PC-9 (cell line): ENCODE results near the gene DNAJC16.

Experiments
- EZH2 ChIP-seq: fragments of 200-600 bp; sonication (generic); IDR thresholded peaks from 2 replicates; pipeline ENCODE4 v1.8.0; 2017; ENCODE audit warnings: antibody characterized with exemption, low read depth
- TF ChIP-seq, protein P1 (sequence below): fragments of 200-600 bp; sonication (generic); conservative IDR thresholded peaks from 2 replicates; pipeline ENCODE4 v1.6.1; 2017; ENCODE audit warnings: mixed run types, antibody characterized with exemption, mild to moderate bottlenecking, moderate library complexity

DNA sequence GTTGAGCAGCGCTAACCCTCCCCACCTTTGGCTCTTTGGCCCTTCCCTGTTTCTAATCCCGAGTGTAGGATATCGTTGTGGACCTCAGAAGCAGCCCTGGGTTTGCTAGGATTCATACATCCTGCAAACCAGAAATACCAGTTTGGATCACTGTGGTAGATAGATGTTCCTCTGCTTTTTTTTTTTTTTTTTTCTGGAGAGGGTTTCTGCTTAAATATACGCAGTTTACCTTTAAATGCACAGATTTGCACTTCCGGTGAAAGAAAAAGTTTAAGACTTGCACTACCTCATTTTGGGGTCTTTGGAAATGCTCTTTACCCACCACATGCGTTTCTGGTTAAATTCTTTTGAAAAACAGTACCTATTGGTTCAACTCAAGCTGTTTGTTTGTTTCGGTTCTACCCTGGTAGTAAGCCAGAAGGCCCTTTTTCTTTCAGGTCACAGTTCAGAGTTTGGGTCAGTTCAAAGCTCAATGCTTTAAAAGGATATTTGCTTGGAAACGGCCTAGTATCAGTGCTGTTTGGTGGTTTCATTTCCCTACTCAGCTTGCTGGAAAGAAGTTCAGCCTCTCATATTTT is 91.5 kb downstream of the DNAJC16 start:
- TF ChIP-seq EZH2, result no peak
- TF ChIP-seq, protein P1, sequence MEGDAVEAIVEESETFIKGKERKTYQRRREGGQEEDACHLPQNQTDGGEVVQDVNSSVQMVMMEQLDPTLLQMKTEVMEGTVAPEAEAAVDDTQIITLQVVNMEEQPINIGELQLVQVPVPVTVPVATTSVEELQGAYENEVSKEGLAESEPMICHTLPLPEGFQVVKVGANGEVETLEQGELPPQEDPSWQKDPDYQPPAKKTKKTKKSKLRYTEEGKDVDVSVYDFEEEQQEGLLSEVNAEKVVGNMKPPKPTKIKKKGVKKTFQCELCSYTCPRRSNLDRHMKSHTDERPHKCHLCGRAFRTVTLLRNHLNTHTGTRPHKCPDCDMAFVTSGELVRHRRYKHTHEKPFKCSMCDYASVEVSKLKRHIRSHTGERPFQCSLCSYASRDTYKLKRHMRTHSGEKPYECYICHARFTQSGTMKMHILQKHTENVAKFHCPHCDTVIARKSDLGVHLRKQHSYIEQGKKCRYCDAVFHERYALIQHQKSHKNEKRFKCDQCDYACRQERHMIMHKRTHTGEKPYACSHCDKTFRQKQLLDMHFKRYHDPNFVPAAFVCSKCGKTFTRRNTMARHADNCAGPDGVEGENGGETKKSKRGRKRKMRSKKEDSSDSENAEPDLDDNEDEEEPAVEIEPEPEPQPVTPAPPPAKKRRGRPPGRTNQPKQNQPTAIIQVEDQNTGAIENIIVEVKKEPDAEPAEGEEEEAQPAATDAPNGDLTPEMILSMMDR, result no peak
